WTC11 (cell line): ENCODE measurements around the gene C17orf107. TPM values are rescaled to one million over a fixed set of nuclear protein-coding genes. Genes with fewer than 3 reads are reported as not detected.
A peak's percentile ranks its signal among the peaks of the same experiment; 100 is the strongest.

Experiments
- ATAC-seq: fragments of 200-7000 bp; cut with Tn5 transposase; 2 replicates; pipeline ENCODE4 v1.10.0; 2021; ENCODE audit warnings: mild to moderate bottlenecking, moderate library complexity
- CTCF ChIA-PET: fragments of 300-600 bp; sonication (Branson Sonifier 250); formaldehyde crosslinking; loops from one replicate; lab custom pipeline; 2021; ENCODE audit warnings: antibody characterized with exemption; lab: Charles Lee
- POLR2A ChIA-PET: fragments of 350-600 bp; sonication (Branson Sonifier 250); formaldehyde crosslinking; loops from one replicate; lab custom pipeline; 2021; ENCODE audit warnings: antibody characterized with exemption; lab: Charles Lee
- DNase-seq: peaks from one replicate; pipeline ENCODE4 v3.0.0; 2021; ENCODE audit warnings: low spot score
- H3K27ac Mint-ChIP-seq: 2 replicates; pipeline ENCODE4 v1.8.0; 2021; ENCODE audit warnings: mixed read lengths
- H3K27me3 Mint-ChIP-seq: 2 replicates; pipeline ENCODE4 v1.8.0; 2021; ENCODE audit warnings: low read depth, mild to moderate bottlenecking, moderate library complexity, mixed read lengths
- H3K36me3 Mint-ChIP-seq: 2 replicates; pipeline ENCODE4 v1.8.0; 2021; ENCODE audit warnings: mixed read lengths
- H3K4me1 Mint-ChIP-seq: 2 replicates; pipeline ENCODE4 v1.8.0; 2022; ENCODE audit warnings: mixed read lengths
- H3K4me3 Mint-ChIP-seq: 2 replicates; pipeline ENCODE4 v1.8.0; 2021; ENCODE audit warnings: mild to moderate bottlenecking, moderate library complexity, mixed read lengths
- H3K9me3 Mint-ChIP-seq: 2 replicates; pipeline ENCODE4 v1.8.0; 2021; ENCODE audit warnings: mixed read lengths
- ATF6 ChIP-seq: sonication (generic); formaldehyde crosslinking; IDR thresholded peaks from 2 replicates; pipeline ENCODE4 v1.8.1; 2023; ENCODE audit warnings: mild to moderate bottlenecking, missing genetic modification reagents
- CBFB ChIP-seq: sonication (generic); formaldehyde crosslinking; IDR thresholded peaks from 2 replicates; pipeline ENCODE4 v1.8.1; 2022; ENCODE audit warnings: mild to moderate bottlenecking, low read depth, missing genetic modification reagents
- CTCF ChIP-seq: fragments of 200-600 bp; IDR thresholded peaks from 2 replicates; pipeline ENCODE4 v1.8.0; 2022; ENCODE audit warnings: antibody characterized with exemption
- ETV6 ChIP-seq: sonication (generic); formaldehyde crosslinking; IDR thresholded peaks from 2 replicates; pipeline ENCODE4 v1.8.1; 2022; ENCODE audit warnings: mild to moderate bottlenecking, missing genetic modification reagents
- FOXP1 ChIP-seq: sonication (generic); formaldehyde crosslinking; IDR thresholded peaks from 2 replicates; pipeline ENCODE4 v1.8.0; 2022; ENCODE audit warnings: missing genetic modification reagents, mild to moderate bottlenecking, moderate library complexity, borderline replicate concordance
- MAX ChIP-seq: sonication (generic); formaldehyde crosslinking; IDR thresholded peaks from 2 replicates; pipeline ENCODE4 v1.8.0; 2022; ENCODE audit warnings: mild to moderate bottlenecking, missing genetic modification reagents
- NFATC4 ChIP-seq: fragments of 250-450 bp; sonication (Bioruptor Pico); IDR thresholded peaks from 2 replicates; pipeline ENCODE4 v1.9.0; 2021; ENCODE audit warnings: mild to moderate bottlenecking
- NFE2L1 ChIP-seq: sonication (generic); formaldehyde crosslinking; IDR thresholded peaks from 2 replicates; pipeline ENCODE4 v1.8.1; 2023; ENCODE audit warnings: missing genetic modification reagents
- NR3C1 ChIP-seq: sonication (generic); formaldehyde crosslinking; conservative IDR thresholded peaks from 2 replicates; pipeline ENCODE4 v1.8.1; 2023; ENCODE audit warnings: low read depth, mild to moderate bottlenecking, missing genetic modification reagents
- ZBTB21 ChIP-seq: sonication (generic); formaldehyde crosslinking; IDR thresholded peaks from 2 replicates; pipeline ENCODE4 v1.8.1; 2023; ENCODE audit warnings: mild to moderate bottlenecking, missing genetic modification reagents, borderline replicate concordance
- ZBTB43 ChIP-seq: sonication (generic); formaldehyde crosslinking; IDR thresholded peaks from 2 replicates; pipeline ENCODE4 v1.8.1; 2023; ENCODE audit warnings: mild to moderate bottlenecking, missing genetic modification reagents
- ZNF232 ChIP-seq: sonication (generic); formaldehyde crosslinking; IDR thresholded peaks from 2 replicates; pipeline ENCODE4 v1.8.0; 2022; ENCODE audit warnings: mild to moderate bottlenecking, missing genetic modification reagents
- ZNF281 ChIP-seq: sonication (generic); formaldehyde crosslinking; IDR thresholded peaks from 2 replicates; pipeline ENCODE4 v1.8.0; 2023; ENCODE audit warnings: mild to moderate bottlenecking, missing genetic modification reagents
- ZNF671 ChIP-seq: fragments of 250-450 bp; sonication (Bioruptor Pico); IDR thresholded peaks from 2 replicates; pipeline ENCODE4 v1.8.0; 2021; ENCODE audit warnings: mild to moderate bottlenecking
- total RNA-seq: library from RNA; stranded (reverse); gene quantifications from 3 replicates; pipeline ENCODE4 v1.2.3, GENCODE V29; 2021
- TF ChIP-seq, protein P1 (sequence below): sonication (generic); formaldehyde crosslinking; IDR thresholded peaks from 2 replicates; pipeline ENCODE4 v1.8.0; 2022; ENCODE audit warnings: mild to moderate bottlenecking, missing genetic modification reagents
- TF ChIP-seq, protein P2 (sequence below): fragments of 250-450 bp; sonication (Bioruptor Pico); conservative IDR thresholded peaks from 2 replicates; pipeline ENCODE4 v1.9.0; 2021; ENCODE audit warnings: mild to moderate bottlenecking
- TF ChIP-seq, protein P3 (sequence below): fragments of 250-450 bp; sonication (Bioruptor Pico); IDR thresholded peaks from 2 replicates; pipeline ENCODE4 v1.9.0; 2021; ENCODE audit warnings: moderate library complexity, mild to moderate bottlenecking, inconsistent platforms, borderline replicate concordance

Gene C17orf107
- total RNA-seq, 1 experiment from 2014 or later: 8.7 TPM

DNA sequence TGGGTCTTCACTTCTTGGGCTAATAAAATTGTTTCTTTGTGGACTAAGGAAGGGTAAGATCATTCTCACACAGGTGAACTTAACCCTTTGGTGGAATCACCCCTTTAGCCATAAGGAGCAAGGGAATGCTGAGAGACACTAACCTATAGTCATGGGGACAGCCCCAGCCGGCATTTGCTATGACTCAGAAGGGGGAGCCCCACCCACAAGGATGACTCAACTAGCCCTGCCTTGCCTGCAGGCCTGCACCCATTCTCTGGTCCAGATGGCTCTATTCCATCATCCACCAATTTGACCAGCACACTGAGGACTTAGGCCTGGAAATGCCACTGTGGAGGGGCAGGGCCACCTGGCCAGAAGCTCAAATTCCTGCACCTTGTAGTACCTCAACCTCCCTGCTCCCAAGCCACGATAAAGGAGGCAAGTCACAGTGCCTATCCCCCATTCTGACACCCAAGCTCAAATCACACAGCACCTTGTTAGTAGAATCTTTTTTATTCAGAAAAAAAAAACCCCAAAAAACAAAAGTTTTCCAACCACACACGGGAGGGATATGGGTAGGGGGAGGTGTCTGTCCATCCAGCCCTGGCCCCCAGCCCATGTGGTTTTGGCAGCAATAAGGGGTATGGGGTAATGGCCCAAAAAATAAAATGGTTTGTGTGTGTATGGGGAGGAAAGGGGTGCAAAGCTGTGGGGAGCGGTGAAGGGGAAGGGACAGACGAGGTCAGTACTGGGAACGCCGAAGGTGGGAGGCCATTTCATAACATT lies 46.0 kb downstream of the C17orf107 start:
- Mint-ChIP-seq H3K27ac (peak overlapping the region; percentile 90), H3K9me3 (no peaks in the 10 kb centered on the region), H3K36me3 (peaks cover 43% of the 10 kb centered on the region), H3K4me3 (peak overlapping the region; percentile 91), H3K27me3 (no peaks in the 10 kb centered on the region), H3K4me1 (peaks cover 34% of the 10 kb centered on the region)
- TF ChIP-seq, protein P1, sequence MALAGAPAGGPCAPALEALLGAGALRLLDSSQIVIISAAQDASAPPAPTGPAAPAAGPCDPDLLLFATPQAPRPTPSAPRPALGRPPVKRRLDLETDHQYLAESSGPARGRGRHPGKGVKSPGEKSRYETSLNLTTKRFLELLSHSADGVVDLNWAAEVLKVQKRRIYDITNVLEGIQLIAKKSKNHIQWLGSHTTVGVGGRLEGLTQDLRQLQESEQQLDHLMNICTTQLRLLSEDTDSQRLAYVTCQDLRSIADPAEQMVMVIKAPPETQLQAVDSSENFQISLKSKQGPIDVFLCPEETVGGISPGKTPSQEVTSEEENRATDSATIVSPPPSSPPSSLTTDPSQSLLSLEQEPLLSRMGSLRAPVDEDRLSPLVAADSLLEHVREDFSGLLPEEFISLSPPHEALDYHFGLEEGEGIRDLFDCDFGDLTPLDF (CRISPR knock-in tag): no peak
- TF ChIP-seq ZBTB21 (CRISPR knock-in tag) (0 out of 2 replicates have a peak, but pooled peaks have one; percentile 15), ZNF671 (CRISPR knock-in tag) (0 out of 2 replicates have a peak, but pooled peaks have one; percentile 49), MAX (CRISPR knock-in tag) (no peak), ZBTB43 (no peak), ZNF232 (CRISPR knock-in tag) (0 out of 2 replicates have a peak, but pooled peaks have one; percentile 11), ZNF281 (CRISPR knock-in tag) (0 out of 2 replicates have a peak, but pooled peaks have one; percentile 32)
- TF ChIP-seq, protein P2, sequence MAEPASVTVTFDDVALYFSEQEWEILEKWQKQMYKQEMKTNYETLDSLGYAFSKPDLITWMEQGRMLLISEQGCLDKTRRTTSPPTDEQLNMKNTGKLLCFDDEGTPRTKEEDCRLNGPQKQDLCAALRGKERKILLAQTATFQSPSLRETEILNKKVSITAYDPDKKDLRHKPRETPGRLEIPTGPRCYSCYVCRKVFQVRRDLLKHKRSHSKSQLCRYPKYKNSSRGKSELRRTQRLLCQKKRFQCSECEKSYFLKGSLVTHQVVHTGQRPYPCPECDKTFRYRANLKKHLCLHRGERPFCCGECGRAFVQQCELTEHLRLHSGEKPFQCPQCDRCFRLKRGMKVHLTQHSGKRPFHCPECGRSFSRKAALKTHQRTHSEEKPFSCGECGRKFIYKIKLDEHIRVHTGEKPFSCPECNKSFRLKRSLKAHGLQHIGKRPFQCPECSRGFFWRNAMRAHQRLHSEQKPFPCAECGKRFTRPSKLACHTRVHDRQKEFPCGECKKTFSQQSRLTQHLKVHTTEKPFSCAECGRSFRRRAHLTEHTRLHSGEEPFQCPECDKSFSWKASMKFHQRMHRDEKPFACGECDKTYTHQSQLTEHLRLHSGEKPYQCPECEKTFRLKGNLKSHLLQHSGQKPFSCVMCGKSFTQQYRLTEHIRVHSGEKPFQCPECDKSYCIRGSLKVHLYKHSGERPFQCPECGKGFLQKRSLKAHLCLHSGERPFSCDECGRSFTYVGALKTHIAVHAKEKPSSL (CRISPR knock-in tag): 0 out of 2 replicates have a peak, but pooled peaks have one; percentile 9
- no peak for DNase-seq
- ATAC-seq: peak; percentile 5
- ChIA-PET CTCF (interaction anchor here (1.5 kb wide), 1 partner anchor 36 kb away, joined by 4 read pairs; no protein-coding TSS in a partner anchor), POLR2A (interaction anchor here (0.6 to 3.5 kb wide), 7 partner anchors 13 to 151 kb away, joined by 3 to 45 read pairs (median 4); partner anchors contain the start of gene SPAG7)

GRCh38 chr17:4945944-4946280 lies 46.6 kb downstream of the C17orf107 start:
- CTCF ChIA-PET: interaction anchor here (1.5 kb wide), 1 partner anchor 37 kb away, joined by 4 read pairs; no protein-coding TSS in a partner anchor
- no peak for DNase-seq
- TF ChIP-seq NR3C1 (CRISPR knock-in tag): no peak
- TF ChIP-seq NFE2L1: no peak
- TF ChIP-seq, protein P3, sequence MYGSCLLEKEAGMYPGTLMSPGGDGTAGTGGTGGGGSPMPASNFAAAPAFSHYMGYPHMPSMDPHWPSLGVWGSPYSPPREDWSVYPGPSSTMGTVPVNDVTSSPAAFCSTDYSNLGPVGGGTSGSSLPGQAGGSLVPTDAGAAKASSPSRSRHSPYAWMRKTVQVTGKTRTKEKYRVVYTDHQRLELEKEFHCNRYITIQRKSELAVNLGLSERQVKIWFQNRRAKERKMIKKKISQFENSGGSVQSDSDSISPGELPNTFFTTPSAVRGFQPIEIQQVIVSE (CRISPR knock-in tag): no peak
- no peak for TF ChIP-seq CTCF
- TF ChIP-seq FOXP1: no peak
- TF ChIP-seq CBFB (CRISPR knock-in tag): no peak
- TF ChIP-seq ATF6 (CRISPR knock-in tag): no peak
- TF ChIP-seq ETV6: no peak
- no peak for TF ChIP-seq NFATC4 (CRISPR knock-in tag)
- no peak for TF ChIP-seq ZBTB43
- ATAC-seq: no peak
- POLR2A ChIA-PET: interaction anchor here (0.6 to 3.5 kb wide), 4 partner anchors 23 to 151 kb away, joined by 3 to 45 read pairs (median 4); partner anchors contain the start of gene SPAG7
- Mint-ChIP-seq H3K4me1 (peaks cover 36% of the 10 kb centered on the region), H3K27me3 (no peaks in the 10 kb centered on the region), H3K27ac (peak overlapping the region; percentile 97), H3K4me3 (peak overlapping the region; percentile 91), H3K36me3 (peaks cover 43% of the 10 kb centered on the region), H3K9me3 (no peaks in the 10 kb centered on the region)
